ENCODE data around the gene ZNF497.
"Not testable (repeated sequence)": the region's sequence is repeated elsewhere in the genome, so short reads cannot be mapped to it uniquely, and the experiment has no call there.

Gene ZNF497

GRCh38 chr19:58407658-58408151 is 45.2 kb upstream of the ZNF497 start:
- H3K4me1 ChIP-seq (ENCODE audit: control insufficient read depth, low read length), result peaks cover 29% of the 10 kb centered on the region
- H3K27ac ChIP-seq (ENCODE audit: low read depth, low read length), result peak overlapping the region; percentile 57
- H3K9me2 ChIP-seq (replicated peaks; ENCODE audit: control insufficient read depth, low read length), result no peaks in the 10 kb centered on the region
- no peaks in the 10 kb centered on the region for H3K27me3 ChIP-seq (ENCODE audit: control insufficient read depth, low read length)
- H3K36me3 ChIP-seq (ENCODE audit: control insufficient read depth, low read length), result peaks cover 5% of the 10 kb centered on the region; the same call in 1 of the 2 replicates
- no peaks in the 10 kb centered on the region for H3K9me3 ChIP-seq (ENCODE audit: control insufficient read depth, insufficient read depth, low read length)
- peaks cover 13% of the 10 kb centered on the region for H3F3A ChIP-seq (ENCODE audit: control insufficient read depth, insufficient read depth)
- TF ChIP-seq EZH2phosphoT487 (IDR thresholded peaks at IDR 0.05; ENCODE audit: borderline replicate concordance, low read length) (no peak), CTCF (IDR thresholded peaks at IDR 0.05; ENCODE audit: low read depth, low read length, poor library complexity, severe bottlenecking) (no peak)
- no peaks in the 10 kb centered on the region for H4K20me1 ChIP-seq (ENCODE audit: control insufficient read depth, insufficient read depth, low read depth, low read length)
- peak overlapping the region; percentile 100 for H3K4me3 ChIP-seq (ENCODE audit: low read length)
- peak overlapping the region; percentile 74 for H3K4me2 ChIP-seq (ENCODE audit: low read length)
- H3K79me2 ChIP-seq (ENCODE audit: control insufficient read depth, low read length), result peaks cover 34% of the 10 kb centered on the region

- Histone ChIP-seq H3K27me3 (ENCODE audit: control insufficient read depth, low read length) (no peaks in the 10 kb centered on the region), H3K27ac (ENCODE audit: low read depth, low read length) (no peak overlapping the region), H3K9me2 (replicated peaks; ENCODE audit: control insufficient read depth, low read length) (no peaks in the 10 kb centered on the region), H3K9me3 (ENCODE audit: control insufficient read depth, insufficient read depth, low read length) (no peaks in the 10 kb centered on the region), H3K4me2 (ENCODE audit: low read length) (peak overlapping the region; percentile 74), H3K79me2 (ENCODE audit: control insufficient read depth, low read length) (peaks cover 38% of the 10 kb centered on the region), H3K4me1 (ENCODE audit: control insufficient read depth, low read length) (peaks cover 34% of the 10 kb centered on the region), H4K20me1 (ENCODE audit: control insufficient read depth, insufficient read depth, low read depth, low read length) (no peaks in the 10 kb centered on the region), H3K4me3 (ENCODE audit: low read length) (peak overlapping the region; percentile 100), H3K36me3 (ENCODE audit: control insufficient read depth, low read length) (peaks cover 5% of the 10 kb centered on the region; the same call in 1 of the 2 replicates), H3F3A (ENCODE audit: control insufficient read depth, insufficient read depth) (peaks cover 13% of the 10 kb centered on the region)
- TF ChIP-seq EZH2phosphoT487 (IDR thresholded peaks at IDR 0.05; ENCODE audit: borderline replicate concordance, low read length) (no peak), CTCF (IDR thresholded peaks at IDR 0.05; ENCODE audit: low read depth, low read length, poor library complexity, severe bottlenecking) (peak; percentile 40)
Observed at GRCh38 chr19:58406818-58407657, 44.5 kb upstream of the ZNF497 start.

- not testable (repeated sequence) for H3K4me3 ChIP-seq (ENCODE audit: low read length); H3K4me2 ChIP-seq (ENCODE audit: low read length); H3K36me3 ChIP-seq (ENCODE audit: control insufficient read depth, low read length); H3K27me3 ChIP-seq (ENCODE audit: control insufficient read depth, low read length); H3K9me3 ChIP-seq (ENCODE audit: control insufficient read depth, insufficient read depth, low read length); H3K27ac ChIP-seq (ENCODE audit: low read depth, low read length); H4K20me1 ChIP-seq (ENCODE audit: control insufficient read depth, insufficient read depth, low read depth, low read length); H3K9me2 ChIP-seq (replicated peaks; ENCODE audit: control insufficient read depth, low read length)
- peaks cover 33% of the 10 kb centered on the region for H3K4me1 ChIP-seq (ENCODE audit: control insufficient read depth, low read length)
- H3F3A ChIP-seq (ENCODE audit: control insufficient read depth, insufficient read depth), result peaks cover 17% of the 10 kb centered on the region
- peaks cover 28% of the 10 kb centered on the region for H3K79me2 ChIP-seq (ENCODE audit: control insufficient read depth, low read length)
Observed at GRCh38 chr19:58403920-58404478, 41.4 kb upstream of the ZNF497 start.
